SHP77 treated with DMSO at 0.1 percent for 48 hours (cell line): Measurements from ENCODE around the gene BAZ1B.
"Not testable (repeated sequence)": the region's sequence is repeated elsewhere in the genome, so short reads cannot be mapped to it uniquely, and the experiment has no call there.

Experiments
- DNase-seq: peaks from one replicate; lab custom pipeline; 2025; lab: John Stamatoyannopoulos, UW

BAZ1B gene

GRCh38 chr7:73522105-73522872, at the start of gene BAZ1B:
Gene BAZ1B, minus strand, starts transcription at chr7:73522293. Its CDS starts 360 bp downstream, at chr7:73521933.
- DNase-seq = peak; percentile 97

- DNase-seq = no peak
Measured at GRCh38 chr7:73570977-73571376, 48.9 kb upstream of the BAZ1B start.

- DNase-seq = no peak
Measured at GRCh38 chr7:73570521-73570920, 48.4 kb upstream of the BAZ1B start.

- DNase-seq = no peak
Measured at GRCh38 chr7:73569042-73569608, 47.0 kb upstream of the BAZ1B start.

- no peak for DNase-seq
Measured at GRCh38 chr7:73567846-73568685, 46.0 kb upstream of the BAZ1B start.

- DNase-seq = no peak
Measured at GRCh38 chr7:73567140-73567539, 45.0 kb upstream of the BAZ1B start.

GRCh38 chr7:73566431-73566830, 44.3 kb upstream of the BAZ1B start:
- DNase-seq = not testable (repeated sequence)

- no peak for DNase-seq
Measured at GRCh38 chr7:73565675-73566340, 43.7 kb upstream of the BAZ1B start.

GRCh38 chr7:73560109-73560835, 38.2 kb upstream of the BAZ1B start:
- no peak for DNase-seq

GRCh38 chr7:73557397-73558257, 35.5 kb upstream of the BAZ1B start, which contains the start of gene BCL7B:
Gene BCL7B, minus strand, starts transcription at chr7:73557690. Its CDS starts 112 bp downstream, at chr7:73557578.
- peak; percentile 26 for DNase-seq

GRCh38 chr7:73557108-73557396, 35.0 kb upstream of the BAZ1B start:
- DNase-seq = peak; percentile 72

- no peak for DNase-seq
Measured at GRCh38 chr7:73556208-73557107, 34.4 kb upstream of the BAZ1B start.

- no peak for DNase-seq
Measured at GRCh38 chr7:73555411-73555982, 33.4 kb upstream of the BAZ1B start.

GRCh38 chr7:73550093-73550492, 28.0 kb upstream of the BAZ1B start:
- DNase-seq = not testable (repeated sequence)

- no peak for DNase-seq
Measured at GRCh38 chr7:73549176-73549575, 27.1 kb upstream of the BAZ1B start.

GRCh38 chr7:73547841-73548240, 25.7 kb upstream of the BAZ1B start:
- no peak for DNase-seq

- no peak for DNase-seq
Measured at GRCh38 chr7:73544678-73545077, 22.6 kb upstream of the BAZ1B start.

- DNase-seq = no peak
Measured at GRCh38 chr7:73541722-73542121, 19.6 kb upstream of the BAZ1B start.

- DNase-seq = no peak
Measured at GRCh38 chr7:73539709-73540108, 17.6 kb upstream of the BAZ1B start.
